Measurements from ENCODE around the gene C17orf107. TPM values are rescaled to one million over a fixed set of nuclear protein-coding genes. Genes with fewer than 3 reads are reported as not detected.

C17orf107 gene
- total and polyA plus RNA-seq, 2 of the 13 experiments (the other 11 are each of a cell fraction or from before 2014, with no cell fraction given), result 0.20 to 0.59 TPM

- TF ChIP-seq RFXAP (CRISPR knock-in tag; IDR thresholded peaks at IDR 0.05; ENCODE audit: borderline replicate concordance), result no peak
- no peak for TF ChIP-seq ZNF562 (CRISPR knock-in tag; IDR thresholded peaks at IDR 0.05; ENCODE audit: borderline replicate concordance)
- no peak for TF ChIP-seq FLYWCH1 (CRISPR knock-in tag; IDR thresholded peaks at IDR 0.05)
- peak; percentile 65; the same call in 1 of the 2 replicates for TF ChIP-seq ZMAT3 (CRISPR knock-in tag; conservative IDR thresholded peaks at IDR 0.05)
- no peak for TF ChIP-seq MATR3 (CRISPR knock-in tag; IDR thresholded peaks at IDR 0.05)
- peak; percentile 1; the same call in 1 of the 2 replicates for TF ChIP-seq MXD1 (CRISPR knock-in tag; IDR thresholded peaks at IDR 0.05)
- no peak for TF ChIP-seq CREB1 (IDR thresholded peaks at IDR 0.05)
- peak; percentile 28; the same call in 1 of the 2 replicates for TF ChIP-seq CREB1 (CRISPR knock-in tag; IDR thresholded peaks at IDR 0.05)
- no peak for TF ChIP-seq GATAD1 (CRISPR knock-in tag; IDR thresholded peaks at IDR 0.05)
- TF ChIP-seq TERF1 (CRISPR knock-in tag; IDR thresholded peaks at IDR 0.05), result no peak
- no peak for TF ChIP-seq ARID2 (CRISPR knock-in tag; IDR thresholded peaks at IDR 0.05; ENCODE audit: borderline replicate concordance)
- TF ChIP-seq MYPOP (CRISPR knock-in tag; IDR thresholded peaks at IDR 0.05), result no peak
- TF ChIP-seq ZNF619 (CRISPR knock-in tag; IDR thresholded peaks at IDR 0.05), result no peak; the same call in 1 of the 2 replicates
- no peak for TF ChIP-seq EHMT2 (IDR thresholded peaks at IDR 0.05; ENCODE audit: borderline replicate concordance, low read depth, low read length)
- no peak for TF ChIP-seq NBN (conservative IDR thresholded peaks at IDR 0.05)
- TF ChIP-seq ATF1 (CRISPR knock-in tag; IDR thresholded peaks at IDR 0.05), result no peak
- TF ChIP-seq ZNF501 (CRISPR knock-in tag; IDR thresholded peaks at IDR 0.05), result 0 out of 2 replicates have a peak, but pooled peaks have one; percentile 36
- no peak for TF ChIP-seq SOX6 (IDR thresholded peaks at IDR 0.05)
- 0 out of 2 replicates have a peak, but pooled peaks have one; percentile 20 for TF ChIP-seq SOX6 (CRISPR knock-in tag; IDR thresholded peaks at IDR 0.05)
- TF ChIP-seq STAG1 (CRISPR knock-in tag; IDR thresholded peaks at IDR 0.05), result no peak
- TF ChIP-seq ZSCAN22 (CRISPR knock-in tag; IDR thresholded peaks at IDR 0.05), result no peak
- no peak for TF ChIP-seq ZNF496 (CRISPR knock-in tag; IDR thresholded peaks at IDR 0.05; ENCODE audit: insufficient replicate concordance)
- peak in 1 of 2 experiments; percentile 47; a peak in 1 of 4 replicates for TF ChIP-seq EP300 (IDR thresholded peaks at IDR 0.05; ENCODE audit: low read depth in 2 of 2, low read length in 2 of 2)
- TF ChIP-seq EP300 (CRISPR knock-in tag; IDR thresholded peaks at IDR 0.05; ENCODE audit: borderline replicate concordance), result no peak
- no peak for TF ChIP-seq FOSL1 (CRISPR knock-in tag; IDR thresholded peaks at IDR 0.05; ENCODE audit: borderline replicate concordance)
- TF ChIP-seq SP2 (CRISPR knock-in tag; IDR thresholded peaks at IDR 0.05), result no peak
- TF ChIP-seq HOMEZ (CRISPR knock-in tag; IDR thresholded peaks at IDR 0.05; ENCODE audit: low read depth), result no peak
- 0 out of 2 replicates have a peak, but pooled peaks have one; percentile 43 for TF ChIP-seq ZNF331 (CRISPR knock-in tag; IDR thresholded peaks at IDR 0.05)
- TF ChIP-seq ZSCAN21 (CRISPR knock-in tag; IDR thresholded peaks at IDR 0.05; ENCODE audit: borderline replicate concordance), result no peak
- no peak for TF ChIP-seq PHF8 (CRISPR knock-in tag; IDR thresholded peaks at IDR 0.05)
- no peak for TF ChIP-seq BORCS8-MEF2B (CRISPR knock-in tag; IDR thresholded peaks at IDR 0.05)
Observed at GRCh38 chr17:4950746-4951204, 51.4 kb downstream of the C17orf107 start, which contains the start of gene ENO3 (continued).

Measured in HepG2 (cell line).